Keratinocyte (primary cell): Measurements from ENCODE around the gene TPRA1.

Source experiments
- CTCF ChIP-seq, 3 experiments: IDR thresholded peaks in 1 of 3; conservative IDR thresholded peaks in 1 of 3; optimal IDR thresholded peaks in 1 of 3; 2 replicates in 2 of 3; 3 replicates in 1 of 3; pipeline versions ENCODE3 to v1.5.1; 2011; ENCODE audit warnings: low read length in 3 of 3, mild to moderate bottlenecking in 3 of 3, moderate library complexity in 2 of 3, control low read depth in 1 of 3, inconsistent platforms in 1 of 3; ENCODE audit not compliant: insufficient read depth in 2 of 3; ENCODE audit errors: extremely low read depth in 1 of 3
- EZH2 ChIP-seq: IDR thresholded peaks from one replicate; pipeline ENCODE4 v1.6.1; 2012; ENCODE audit warnings: inconsistent platforms, mild to moderate bottlenecking, low read length, moderate library complexity

- no peak for TF ChIP-seq CTCF (optimal IDR thresholded peaks at IDR 0.05 in 1 of 3, IDR thresholded peaks at IDR 0.05 in 1 of 3, conservative IDR thresholded peaks at IDR 0.05 in 1 of 3; ENCODE audit: extremely low read depth in 1 of 3, insufficient read depth in 2 of 3, low read length in 3 of 3)
- no peak for TF ChIP-seq EZH2
Observed at GRCh38 chr3:127539366-127540060, 51.0 kb downstream of the TPRA1 start.
